G401.6 (cell line): ENCODE results near the gene DOCK4.

Source experiments
- FAIRE-seq: peaks from 2 replicates; lab custom pipeline; 2012; peaks lifted over from hg19 to GRCh38; lab: Jason Lieb, UNC

Gene DOCK4

DNA sequence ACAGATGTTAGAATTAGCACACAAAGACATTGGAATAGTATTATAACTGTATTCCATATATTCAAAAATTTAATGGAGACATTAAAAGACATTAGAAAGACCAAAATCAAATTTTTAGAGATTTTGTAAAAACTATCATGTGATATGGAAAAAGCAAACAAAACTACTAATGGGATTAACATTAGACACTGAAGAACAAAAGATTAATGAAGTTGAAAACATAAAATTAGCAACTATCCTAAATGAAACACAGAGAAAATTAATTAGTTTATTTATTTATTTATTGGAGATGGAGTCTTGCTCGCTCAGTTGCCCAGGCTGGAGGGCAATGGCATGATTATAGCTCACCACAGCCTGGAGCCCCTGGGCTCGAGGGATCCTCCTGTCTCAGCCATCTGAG, 158.8 kb downstream of the DOCK4 start:
- no peak for FAIRE-seq

- no peak for FAIRE-seq
Observed at GRCh38 chr7:112045222-112045621, 161.0 kb downstream of the DOCK4 start.

DNA sequence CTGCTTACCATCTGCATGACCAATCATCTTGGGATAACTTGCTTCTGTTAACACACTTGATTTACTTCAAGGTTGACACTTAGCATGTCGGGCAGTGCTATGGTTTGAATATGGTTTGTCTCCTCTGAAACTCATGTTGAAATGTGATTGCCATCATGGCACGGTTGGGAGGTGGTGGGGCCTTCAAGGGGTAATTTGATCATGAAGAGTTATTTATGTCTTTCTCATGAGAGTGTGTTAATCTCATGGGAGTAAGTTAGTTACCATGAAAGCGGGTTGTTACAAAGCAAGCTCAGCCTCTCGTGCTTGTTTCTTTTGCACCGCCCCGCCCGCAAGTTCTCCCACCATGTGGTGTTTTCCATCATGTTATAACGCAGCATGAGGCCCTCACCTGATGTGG, 163.6 kb downstream of the DOCK4 start:
- no peak for FAIRE-seq

DNA sequence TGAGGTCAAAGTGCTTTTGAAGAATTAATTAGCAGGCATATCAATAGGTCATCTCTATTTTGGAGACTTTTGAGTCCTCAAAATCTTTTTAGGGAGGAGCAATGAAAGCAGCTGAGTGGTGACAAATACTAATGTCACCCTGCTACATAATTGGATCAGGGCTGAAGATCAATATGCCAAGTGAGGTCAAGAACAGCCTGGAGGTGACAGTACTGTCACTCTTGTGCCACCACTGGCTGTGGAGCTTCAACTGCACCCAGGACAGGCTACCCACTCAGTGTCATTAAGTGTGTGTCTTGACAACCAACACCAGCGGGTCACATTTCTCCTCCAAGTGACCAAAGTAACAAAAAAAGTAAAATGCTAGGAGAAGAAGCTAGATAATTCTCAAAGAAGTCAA, 167.8 kb downstream of the DOCK4 start:
- no peak for FAIRE-seq

DNA sequence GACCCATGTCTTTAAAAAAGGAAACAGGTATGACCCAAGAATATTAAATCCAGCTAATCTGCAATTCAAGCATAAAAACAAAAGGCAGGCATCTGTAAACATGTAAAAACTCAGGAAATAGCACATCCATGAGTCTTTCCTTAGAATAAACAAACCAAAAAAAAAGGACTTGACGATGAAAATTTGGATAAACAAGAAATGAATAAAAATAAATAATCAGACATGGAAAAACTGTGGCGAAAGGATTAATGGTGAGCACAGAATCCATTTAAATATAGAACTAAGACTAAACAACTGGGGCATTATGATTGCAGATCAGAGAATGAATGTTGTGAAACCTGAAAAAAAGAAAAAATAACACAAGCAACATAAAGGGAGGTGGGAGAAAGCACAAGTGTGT, 170.1 kb downstream of the DOCK4 start:
- FAIRE-seq = no peak

- FAIRE-seq = no peak
Observed at GRCh38 chr7:112031689-112032088, 174.5 kb downstream of the DOCK4 start.

- no peak for FAIRE-seq
Observed at GRCh38 chr7:112025556-112025955, 180.6 kb downstream of the DOCK4 start.

GRCh38 chr7:112023786-112024185, 182.4 kb downstream of the DOCK4 start:
- no peak for FAIRE-seq

DNA sequence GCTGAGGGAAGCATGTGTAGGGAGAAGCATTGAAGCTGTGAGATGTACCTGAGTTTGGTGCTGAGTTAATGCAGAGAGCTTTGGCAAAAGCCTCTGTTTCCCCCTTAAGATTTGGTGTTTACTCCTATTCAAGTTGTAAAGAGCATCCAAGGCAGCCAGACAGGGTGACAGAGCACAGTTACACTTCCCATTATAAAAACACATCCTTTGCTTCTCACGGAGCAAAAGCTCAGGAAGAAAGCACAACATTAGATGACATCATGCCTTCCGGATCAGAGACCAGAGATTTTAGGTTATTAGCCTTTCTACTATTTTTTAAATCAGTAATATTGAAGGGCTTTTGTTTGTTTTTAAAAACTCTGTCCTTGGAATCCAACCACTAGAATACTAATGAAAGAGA, 182.9 kb downstream of the DOCK4 start:
- FAIRE-seq = no peak

DNA sequence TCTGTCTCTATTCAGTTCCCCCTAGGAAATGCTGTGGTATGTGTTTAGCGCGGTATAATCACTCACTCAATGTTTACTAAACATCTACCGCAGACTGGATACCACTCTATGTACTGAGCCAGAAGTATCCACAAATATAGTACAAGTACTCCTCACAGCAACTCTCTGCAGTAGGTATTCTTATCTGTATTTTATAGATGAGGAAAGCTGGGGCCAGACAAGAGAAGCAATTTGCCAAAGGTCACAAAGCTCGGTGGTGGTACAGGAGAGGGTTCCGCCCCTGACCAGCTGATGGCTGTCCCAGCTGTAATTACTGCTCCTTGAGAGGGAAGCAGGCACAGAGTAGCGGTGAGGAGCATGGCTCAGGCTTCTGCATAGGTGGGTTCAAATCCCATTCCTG, 184.1 kb downstream of the DOCK4 start:
- FAIRE-seq = no peak

GRCh38 chr7:112021379-112022044, 184.7 kb downstream of the DOCK4 start:
- FAIRE-seq = no peak

DNA sequence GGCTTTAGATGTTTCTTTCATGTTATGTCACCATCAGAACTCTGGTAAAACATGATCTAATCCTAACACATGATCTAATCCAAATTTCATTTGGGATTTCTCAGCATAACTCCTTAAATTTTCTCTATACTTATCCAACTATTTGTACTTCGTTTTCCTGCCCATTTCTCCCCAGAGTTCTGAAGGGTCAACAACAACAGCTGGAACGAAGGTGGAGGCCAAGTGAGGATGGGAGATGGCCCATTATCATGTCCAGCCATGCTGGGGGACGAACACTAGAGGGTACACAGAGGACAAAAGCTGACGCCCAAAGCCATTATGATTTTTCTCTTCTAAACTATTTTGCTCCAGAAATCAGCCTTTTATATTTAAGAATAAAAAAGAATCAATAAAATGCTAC, 185.4 kb downstream of the DOCK4 start:
- no peak for FAIRE-seq

DNA sequence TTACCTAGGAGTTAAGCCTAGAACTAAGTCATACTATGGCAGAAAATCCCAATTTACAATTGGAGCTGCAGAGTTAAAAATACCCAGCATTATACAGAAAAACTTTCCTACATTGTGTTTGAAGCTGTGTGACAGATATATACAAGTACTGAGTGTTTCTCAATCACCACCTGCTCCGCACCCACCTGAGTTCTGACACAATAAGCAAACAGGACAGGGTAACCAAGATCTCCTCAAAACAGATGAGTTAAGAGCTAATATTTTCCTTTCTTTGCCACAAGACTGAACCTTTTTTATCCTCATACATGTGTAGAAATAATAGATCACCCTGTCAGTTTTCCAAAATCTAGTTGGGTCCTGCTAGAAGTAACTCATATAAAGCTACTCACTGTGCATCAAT, 186.3 kb downstream of the DOCK4 start:
- FAIRE-seq = no peak

GRCh38 chr7:112018305-112019030, 187.7 kb downstream of the DOCK4 start:
- no peak for FAIRE-seq

- no peak for FAIRE-seq
Observed at GRCh38 chr7:112015146-112015545, 191.1 kb downstream of the DOCK4 start.

GRCh38 chr7:112014347-112014746, 191.9 kb downstream of the DOCK4 start:
- no peak for FAIRE-seq

DNA sequence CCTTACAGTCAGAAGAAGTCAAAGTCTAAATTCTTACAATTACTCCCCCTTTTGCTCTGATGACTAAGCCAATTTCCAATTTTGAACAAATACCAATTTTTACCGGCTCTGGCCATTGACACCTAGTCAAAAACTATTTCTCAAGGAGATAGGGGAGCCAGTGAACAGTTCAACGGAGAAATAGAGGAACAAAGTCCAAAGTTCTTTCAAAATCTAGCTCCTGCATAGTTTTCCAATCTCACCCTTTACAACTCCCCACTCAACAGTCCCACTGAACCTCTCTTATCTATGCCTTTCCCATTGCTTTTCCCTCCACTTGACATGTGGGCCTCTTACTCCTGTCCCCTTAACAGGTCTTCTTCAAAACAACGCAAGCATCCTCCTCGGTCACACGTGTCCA, 192.9 kb downstream of the DOCK4 start:
- FAIRE-seq = no peak

- FAIRE-seq = no peak
Observed at GRCh38 chr7:112012242-112012641, 194.0 kb downstream of the DOCK4 start.

DNA sequence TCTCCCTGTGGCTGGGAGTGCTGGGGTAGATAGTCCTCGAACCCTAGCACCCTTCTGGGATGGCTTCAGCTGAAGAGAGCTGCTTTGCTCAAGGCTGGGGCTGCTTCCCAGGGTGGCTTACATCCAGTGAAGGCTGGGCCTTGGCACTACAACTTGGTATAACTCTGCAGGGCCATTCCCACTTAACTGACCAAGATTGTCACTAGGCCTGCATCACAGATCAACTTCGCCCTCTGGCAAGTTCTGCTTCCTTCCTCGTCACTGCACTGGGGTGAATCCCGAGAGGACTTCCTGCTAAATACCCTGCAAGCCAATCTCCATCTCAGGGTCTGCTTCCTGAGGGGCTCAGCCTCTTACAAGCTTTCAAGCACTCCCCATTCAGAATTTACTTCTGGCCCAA, 195.2 kb downstream of the DOCK4 start:
- FAIRE-seq = no peak

DNA sequence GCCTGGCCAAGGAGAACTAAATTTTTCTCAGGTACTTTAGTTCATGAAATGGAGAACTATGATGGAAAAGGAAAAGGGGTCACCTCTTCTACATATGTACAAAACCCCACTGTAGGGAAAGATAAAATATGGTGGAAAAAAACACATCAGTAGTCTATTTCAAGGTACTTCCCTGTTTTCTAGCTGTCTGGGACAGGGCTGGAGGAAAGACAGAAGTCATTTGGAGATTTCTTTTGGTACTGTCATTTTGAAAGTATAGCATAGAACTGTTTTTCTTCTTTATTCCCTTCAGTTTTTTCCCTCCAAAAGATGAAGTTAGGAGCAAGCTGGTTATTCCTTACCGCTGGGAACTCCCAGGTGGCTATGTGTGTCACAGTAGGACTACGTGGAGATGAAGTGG, 196.1 kb downstream of the DOCK4 start:
- FAIRE-seq = no peak

DNA sequence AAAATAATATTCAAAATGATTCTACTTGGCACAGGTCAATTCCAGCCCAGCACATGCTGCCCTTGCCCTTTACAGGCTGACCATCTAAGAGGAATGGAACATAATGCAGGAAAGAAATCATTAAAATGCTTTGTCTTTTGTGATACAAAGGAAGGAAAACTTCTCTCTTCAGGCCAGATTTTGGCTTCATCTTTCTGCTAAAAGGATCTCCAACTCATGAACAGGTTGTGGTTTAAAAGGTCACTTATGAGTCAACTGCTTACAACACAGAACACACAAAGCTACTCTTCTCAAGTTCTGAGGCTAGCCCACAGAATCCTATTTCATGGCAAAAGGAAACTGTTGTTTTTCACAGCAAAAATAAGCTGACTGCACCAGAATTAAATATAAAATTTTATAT, 197.1 kb downstream of the DOCK4 start:
- FAIRE-seq = no peak

- no peak for FAIRE-seq
Observed at GRCh38 chr7:112007185-112007584, 199.0 kb downstream of the DOCK4 start.

GRCh38 chr7:112006071-112006470, 200.1 kb downstream of the DOCK4 start:
- FAIRE-seq = no peak

- FAIRE-seq = no peak
Observed at GRCh38 chr7:112005205-112005775, 200.9 kb downstream of the DOCK4 start.
